ENCODE results near the gene ANKS3.
"Not testable (repeated sequence)": the region's sequence is repeated elsewhere in the genome, so short reads cannot be mapped to it uniquely, and the experiment has no call there.

The ANKS3 gene

DNA sequence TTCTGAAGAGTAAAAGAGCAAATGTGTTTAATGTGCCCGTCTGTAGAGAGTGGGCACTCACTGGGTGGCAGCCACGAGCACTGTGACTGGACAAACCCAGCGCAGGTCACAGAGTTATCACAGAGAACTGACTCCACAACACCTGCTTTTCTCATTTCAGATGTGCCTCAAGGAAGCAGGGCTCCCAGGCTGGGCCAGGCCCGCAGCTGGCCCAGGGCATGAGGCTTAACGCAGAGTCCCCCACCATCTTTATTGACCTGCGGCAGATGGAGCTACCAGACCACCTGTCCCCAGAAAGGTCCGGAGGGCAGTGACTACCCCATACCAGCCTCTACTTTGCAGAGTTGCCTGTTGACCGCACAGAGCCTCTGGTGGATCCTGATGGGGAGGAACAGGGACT is 12.1 kb upstream of the ANKS3 start:
- TF ChIP-seq ZFX (IDR thresholded peaks at IDR 0.05) = no peak
- TF ChIP-seq, protein P1, sequence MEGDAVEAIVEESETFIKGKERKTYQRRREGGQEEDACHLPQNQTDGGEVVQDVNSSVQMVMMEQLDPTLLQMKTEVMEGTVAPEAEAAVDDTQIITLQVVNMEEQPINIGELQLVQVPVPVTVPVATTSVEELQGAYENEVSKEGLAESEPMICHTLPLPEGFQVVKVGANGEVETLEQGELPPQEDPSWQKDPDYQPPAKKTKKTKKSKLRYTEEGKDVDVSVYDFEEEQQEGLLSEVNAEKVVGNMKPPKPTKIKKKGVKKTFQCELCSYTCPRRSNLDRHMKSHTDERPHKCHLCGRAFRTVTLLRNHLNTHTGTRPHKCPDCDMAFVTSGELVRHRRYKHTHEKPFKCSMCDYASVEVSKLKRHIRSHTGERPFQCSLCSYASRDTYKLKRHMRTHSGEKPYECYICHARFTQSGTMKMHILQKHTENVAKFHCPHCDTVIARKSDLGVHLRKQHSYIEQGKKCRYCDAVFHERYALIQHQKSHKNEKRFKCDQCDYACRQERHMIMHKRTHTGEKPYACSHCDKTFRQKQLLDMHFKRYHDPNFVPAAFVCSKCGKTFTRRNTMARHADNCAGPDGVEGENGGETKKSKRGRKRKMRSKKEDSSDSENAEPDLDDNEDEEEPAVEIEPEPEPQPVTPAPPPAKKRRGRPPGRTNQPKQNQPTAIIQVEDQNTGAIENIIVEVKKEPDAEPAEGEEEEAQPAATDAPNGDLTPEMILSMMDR (conservative IDR thresholded peaks at IDR 0.05) = no peak
- no peak overlapping the region for H3K27ac ChIP-seq

DNA sequence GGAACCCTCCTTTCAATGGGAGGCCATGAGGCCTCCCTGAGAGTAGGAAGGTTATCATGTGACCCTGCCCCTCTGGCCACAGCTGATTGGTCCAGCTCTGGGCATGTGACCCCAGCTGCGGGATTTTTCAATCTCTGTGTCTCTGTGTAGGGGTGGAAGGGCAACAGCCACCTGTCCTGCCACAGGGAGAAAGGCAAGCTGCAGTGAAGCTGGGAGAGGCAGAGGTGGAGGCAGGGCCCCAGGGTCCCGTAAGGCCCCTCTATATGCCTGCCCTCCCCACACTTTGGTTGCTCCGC is 11.2 kb upstream of the ANKS3 start:
- TF ChIP-seq ZFX (IDR thresholded peaks at IDR 0.05) = no peak
- TF ChIP-seq, protein P1 (conservative IDR thresholded peaks at IDR 0.05) = no peak
- no peak overlapping the region for H3K27ac ChIP-seq

DNA sequence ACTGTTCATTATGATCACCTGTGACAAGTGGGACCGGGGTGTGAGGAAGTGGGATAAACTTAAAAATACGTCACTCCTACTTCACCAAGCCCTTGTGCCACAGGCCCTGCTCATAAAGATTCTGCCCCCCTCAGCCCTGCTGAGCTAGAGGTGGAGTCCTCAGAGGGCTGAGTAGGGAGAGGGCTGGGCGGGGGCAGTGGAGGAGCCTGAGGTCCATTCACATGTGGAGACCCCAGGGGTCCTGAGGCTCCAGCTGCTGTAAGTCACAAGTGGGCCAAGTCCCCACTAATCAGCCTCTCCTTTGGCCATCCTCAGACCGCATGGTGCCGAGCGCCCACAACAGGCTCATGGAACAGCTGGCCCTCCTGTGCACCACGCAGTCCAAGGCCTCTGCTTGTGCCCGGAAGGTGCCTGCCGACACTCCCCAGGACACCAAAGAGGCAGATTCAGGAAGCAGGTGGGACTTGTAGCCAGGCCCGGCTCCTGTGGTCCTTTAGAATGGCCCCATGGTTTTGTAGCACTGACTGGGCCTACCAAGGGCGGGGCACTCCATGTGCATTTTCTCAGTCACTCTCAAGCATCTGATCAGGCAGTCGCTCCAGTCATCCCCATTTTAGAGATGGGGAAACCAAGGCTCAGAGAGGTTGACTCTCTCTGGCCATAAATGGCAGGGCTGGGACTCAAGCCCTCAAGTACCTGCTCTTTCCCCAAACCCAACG is 10.6 kb upstream of the ANKS3 start:
- no peak for TF ChIP-seq ZFX (IDR thresholded peaks at IDR 0.05)
- TF ChIP-seq, protein P1 (conservative IDR thresholded peaks at IDR 0.05) = no peak

DNA sequence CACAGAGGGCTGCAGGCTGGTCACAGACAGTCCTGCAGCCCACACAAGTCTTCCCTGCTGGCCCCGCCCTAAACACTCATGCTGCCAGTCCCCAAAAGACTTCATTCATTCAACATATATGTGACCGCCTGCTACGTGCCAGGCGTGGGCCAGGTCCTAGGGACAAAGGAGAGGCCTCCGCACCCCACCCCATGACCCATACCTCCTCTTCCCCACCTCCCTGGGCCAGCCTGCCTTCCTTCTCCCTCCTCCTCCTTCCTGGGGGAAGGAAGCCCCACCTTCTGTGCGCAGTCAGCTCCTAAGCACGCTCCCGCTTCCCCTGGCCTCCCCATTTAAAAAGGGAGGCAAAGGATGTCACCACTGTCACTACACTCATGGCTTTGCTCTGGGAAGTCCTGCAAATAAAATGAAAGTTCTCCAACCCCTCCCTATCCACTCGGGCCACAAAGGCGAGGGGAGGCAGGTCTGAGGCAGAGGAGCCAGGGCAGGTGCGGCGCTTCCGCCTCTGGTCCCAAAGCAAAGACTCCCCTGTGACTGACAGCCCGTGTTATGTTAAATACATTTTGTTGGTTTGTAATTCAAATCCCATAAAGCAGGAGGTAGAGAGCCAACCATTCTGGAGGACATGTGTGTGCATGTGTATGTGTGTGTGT is 9.3 kb upstream of the ANKS3 start:
- no peak overlapping the region for H3K27ac ChIP-seq
- TF ChIP-seq, protein P1 (conservative IDR thresholded peaks at IDR 0.05) = no peak
- no peak for TF ChIP-seq ZFX (IDR thresholded peaks at IDR 0.05)

More for the DNA sequence above, 10.6 kb upstream of the ANKS3 start:
- H3K27ac ChIP-seq = no peak overlapping the region

DNA sequence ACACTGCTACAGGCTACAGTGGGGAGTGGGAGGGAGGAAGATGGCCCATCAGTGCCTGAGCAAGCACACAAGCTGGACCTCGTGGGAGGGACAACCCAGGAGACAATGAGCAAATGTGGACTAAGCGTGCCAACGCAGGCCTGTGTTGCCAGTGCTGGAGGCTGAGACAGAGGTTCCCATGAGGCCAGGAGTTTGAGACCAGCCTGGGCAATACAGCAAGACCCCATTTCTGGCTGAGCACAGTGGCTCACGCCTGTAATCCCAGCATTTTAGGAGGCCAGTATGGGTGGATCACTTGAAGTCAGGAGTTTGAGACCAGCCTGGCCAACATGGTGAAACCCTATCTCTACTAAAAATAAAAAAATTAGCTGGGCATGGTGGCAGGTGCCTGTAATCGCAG is 4.3 kb upstream of the ANKS3 start:
- H3K27ac ChIP-seq = not testable (repeated sequence)

DNA sequence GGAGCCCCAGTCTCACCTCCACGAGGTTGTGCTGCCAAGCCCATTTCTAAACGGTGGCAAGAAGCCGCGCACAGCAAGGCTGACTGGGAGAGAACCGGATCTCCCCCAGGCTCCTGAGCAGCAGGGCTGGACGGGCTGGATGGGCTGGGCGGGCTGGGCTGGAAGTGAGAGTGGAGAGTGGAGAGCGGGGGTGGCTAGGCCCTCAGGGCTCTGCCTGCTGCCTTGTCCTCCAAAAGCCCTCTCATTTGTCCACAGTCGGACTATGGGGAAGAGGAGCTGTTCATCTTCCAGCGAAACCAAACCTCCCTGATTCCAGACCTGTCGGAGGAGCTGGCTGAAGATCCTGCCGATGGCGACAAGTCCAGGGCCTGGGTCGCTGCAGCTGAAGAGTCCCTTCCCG is 3.5 kb upstream of the ANKS3 start:
- H3K27ac ChIP-seq = no peak overlapping the region
- TF ChIP-seq, protein P1 (conservative IDR thresholded peaks at IDR 0.05) = no peak
- TF ChIP-seq ZFX (IDR thresholded peaks at IDR 0.05) = no peak

DNA sequence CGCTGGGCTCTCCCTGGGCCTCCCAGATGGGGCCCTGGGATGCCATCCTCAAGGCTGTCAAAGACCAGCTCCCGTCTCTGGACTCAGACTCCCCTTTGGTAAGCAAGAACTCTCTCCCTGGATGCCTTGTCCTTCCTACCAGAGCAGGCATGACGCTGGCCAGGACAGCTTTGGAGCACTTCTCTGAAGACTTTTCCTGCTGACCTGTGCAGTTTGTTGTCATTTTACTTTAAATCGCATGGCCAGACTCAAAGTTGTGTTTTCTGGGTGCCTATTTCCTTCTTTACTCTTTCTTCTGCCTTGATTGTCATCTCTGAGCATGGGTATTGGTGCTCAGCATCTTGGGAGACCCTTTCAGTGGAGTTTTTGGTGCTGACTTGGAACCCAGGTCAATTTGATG is 2.5 kb upstream of the ANKS3 start:
- no peak for TF ChIP-seq ZFX (IDR thresholded peaks at IDR 0.05)
- TF ChIP-seq, protein P1 (conservative IDR thresholded peaks at IDR 0.05) = no peak
- no peak overlapping the region for H3K27ac ChIP-seq

Measured in C4-2B (cell line).